IPS DF 4.7 (cell line): ENCODE measurements around the gene WDR1.

Experiments
- DNase-seq: peaks from one replicate; pipeline ENCODE4 v3.0.0-alpha.2; 2013; ENCODE audit warnings: low spot score; ENCODE audit errors: extremely low read depth

The WDR1 gene

DNA sequence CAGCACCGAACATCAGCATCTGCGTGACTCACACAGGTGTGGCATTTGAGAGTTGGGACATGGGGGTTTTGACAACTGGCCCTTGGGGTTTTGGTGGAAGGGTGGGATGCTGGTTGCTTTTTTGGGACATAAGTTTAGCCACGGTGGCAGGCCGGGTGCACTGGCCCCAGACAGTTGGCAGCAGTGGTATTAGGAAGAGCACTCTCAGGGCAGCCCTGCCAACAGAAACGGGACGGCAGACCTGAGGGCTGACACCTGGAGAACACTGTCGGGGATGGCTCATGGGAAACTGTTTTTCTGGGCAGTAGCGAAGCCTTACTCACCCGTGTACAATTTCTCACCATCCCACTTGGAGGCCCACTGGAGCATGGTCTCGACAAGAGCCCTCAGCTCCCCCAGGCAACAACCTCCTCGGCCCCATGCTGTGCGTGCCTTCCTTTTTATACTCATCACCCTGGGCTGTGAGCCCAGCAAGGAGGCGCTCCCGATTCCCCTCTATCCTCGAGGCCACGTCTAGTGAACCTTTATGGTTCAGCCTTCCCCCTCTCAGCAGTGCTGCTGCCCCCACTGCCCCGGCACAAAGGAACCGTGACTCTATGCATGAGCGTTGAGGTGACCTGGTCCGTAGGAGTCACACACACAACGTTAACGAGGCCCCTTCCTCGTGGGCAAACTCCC, 30.6 kb downstream of the WDR1 start:
- no peak for DNase-seq

GRCh38 chr4:10085386-10085785, 31.2 kb downstream of the WDR1 start:
- DNase-seq = no peak

GRCh38 chr4:10084651-10085358, 31.8 kb downstream of the WDR1 start:
- no peak for DNase-seq

DNA sequence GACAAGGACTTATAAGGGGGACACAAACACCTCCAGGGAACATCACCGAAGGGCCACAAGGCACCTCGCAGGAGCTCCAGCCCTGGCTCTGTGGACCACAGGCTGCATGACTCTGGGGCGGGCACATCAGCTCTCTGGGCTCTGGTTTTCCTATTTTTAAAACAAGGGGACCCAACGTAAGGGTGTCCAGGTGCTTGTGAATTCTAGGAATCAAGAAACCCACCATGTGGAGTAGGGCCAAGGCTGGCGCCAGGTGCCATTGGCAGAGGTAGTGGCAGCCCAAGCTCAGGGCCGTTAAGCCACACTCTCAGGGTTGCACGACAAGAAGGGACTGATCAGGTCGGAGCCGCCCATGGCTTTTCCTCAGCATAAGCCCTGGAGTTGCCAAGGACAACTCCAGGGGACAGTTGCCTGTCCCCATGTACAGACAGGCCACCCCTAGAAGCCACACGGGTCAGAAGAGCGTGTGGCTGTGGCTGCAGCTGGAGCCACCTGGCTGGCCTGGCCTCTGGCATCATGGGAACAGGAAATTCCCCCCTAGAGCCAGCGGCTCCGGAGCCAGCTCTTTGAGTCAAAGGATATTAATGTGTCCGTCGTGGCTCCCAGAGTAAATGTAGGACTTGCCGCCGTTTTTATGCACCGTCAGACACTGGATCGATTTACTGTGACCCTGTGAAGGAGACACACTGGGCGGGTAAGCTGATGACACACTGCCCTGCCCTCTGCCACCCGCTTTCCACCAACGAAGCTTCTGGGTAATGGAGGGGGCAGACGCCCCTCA, 32.5 kb downstream of the WDR1 start:
- no peak for DNase-seq

GRCh38 chr4:10083331-10083771, 33.2 kb downstream of the WDR1 start:
- no peak for DNase-seq

DNA sequence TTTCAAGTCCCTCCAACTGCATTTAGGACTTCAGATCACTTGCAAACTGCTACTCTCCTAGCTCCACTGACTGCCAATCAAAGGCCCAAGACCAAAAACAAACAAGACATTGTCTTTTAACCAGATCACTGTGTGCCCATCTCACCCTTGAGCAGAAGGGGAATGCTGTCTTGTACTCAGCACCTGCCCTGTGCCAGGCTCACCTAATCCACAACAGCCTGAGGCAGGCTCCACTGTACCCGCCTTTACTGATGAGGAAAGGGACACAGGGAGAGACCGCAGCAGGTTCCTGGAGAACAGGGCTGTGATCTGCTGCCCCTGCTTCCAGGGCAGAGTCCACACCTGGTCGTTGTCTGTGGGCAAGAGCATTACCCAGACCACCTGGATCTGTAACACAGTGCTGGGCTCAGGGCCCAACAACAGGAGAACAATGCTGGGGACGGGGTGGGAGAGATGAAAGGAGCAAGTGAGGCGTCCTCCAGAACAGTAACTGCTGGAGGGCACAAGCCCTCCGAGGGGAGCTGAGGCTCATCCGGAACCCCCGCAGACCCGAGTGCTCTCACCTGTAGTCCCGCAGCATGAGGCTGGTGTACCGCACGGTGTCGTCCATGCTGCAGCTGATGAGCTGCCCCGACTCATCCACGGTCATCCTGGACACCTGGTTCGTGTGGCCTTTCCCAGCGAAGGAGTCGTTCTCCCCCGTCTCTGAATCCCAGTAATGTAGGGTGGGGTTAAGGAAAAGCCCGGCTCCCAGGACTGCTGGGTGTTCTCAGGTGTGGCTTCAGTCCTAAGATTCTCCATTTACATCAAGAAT, 33.9 kb downstream of the WDR1 start:
- DNase-seq = no peak

DNA sequence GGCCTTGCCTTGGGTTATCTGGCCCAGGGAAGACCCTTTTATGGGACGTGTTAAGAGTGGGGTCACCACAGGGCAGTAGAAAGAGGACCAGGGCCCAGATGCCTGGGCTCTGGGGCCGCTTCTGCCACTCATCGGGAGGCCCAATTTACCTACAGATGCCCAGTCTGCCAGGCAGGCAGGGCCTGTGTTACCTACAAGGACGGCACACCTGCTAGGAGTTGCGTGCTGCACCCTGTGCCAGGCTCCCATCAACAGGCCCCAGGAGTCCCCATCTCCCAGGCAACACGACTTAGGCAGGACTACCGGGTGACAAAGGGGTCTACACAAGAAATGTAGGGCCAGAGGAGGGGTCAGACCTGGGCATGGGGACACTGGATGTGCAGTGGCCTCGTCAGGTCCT, 34.6 kb downstream of the WDR1 start:
- no peak for DNase-seq

- no peak for DNase-seq
Observed at GRCh38 chr4:10081218-10081606, 35.4 kb downstream of the WDR1 start.

GRCh38 chr4:10080589-10081217, 35.9 kb downstream of the WDR1 start:
- DNase-seq = no peak

DNA sequence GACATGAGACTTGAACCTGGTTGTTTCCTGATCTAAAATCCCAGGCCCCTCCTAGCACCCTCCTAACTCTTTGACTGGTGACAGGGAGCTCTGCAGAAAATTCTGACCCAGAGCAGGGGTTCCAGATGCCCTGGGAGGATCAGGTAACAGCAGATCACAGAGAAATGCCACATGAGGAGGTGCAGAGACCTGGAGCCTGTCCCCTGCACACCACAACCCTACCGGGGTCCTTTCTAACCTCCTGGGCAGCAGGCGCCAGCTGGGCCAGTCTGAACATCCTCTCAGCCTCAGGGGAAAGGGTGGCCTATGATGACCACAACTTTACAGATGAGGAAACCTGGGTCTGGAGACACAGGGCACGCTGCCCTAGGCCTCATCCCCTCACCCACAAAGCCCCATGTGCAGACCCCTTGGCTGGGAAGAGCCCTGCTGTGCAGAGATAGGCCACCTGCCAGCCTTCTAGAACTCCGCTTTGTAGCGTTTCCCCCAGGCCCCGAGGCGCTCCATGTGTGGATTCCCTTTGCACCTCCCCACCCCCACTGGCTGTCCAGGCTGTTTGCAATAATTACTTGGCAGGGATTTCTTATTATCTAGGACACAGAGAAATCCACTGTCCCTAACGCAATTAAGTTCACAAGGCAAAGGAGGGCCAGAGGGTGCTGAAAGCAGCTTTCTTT, 36.5 kb downstream of the WDR1 start:
- DNase-seq = no peak

GRCh38 chr4:10079256-10079655, 37.3 kb downstream of the WDR1 start:
- DNase-seq = no peak

DNA sequence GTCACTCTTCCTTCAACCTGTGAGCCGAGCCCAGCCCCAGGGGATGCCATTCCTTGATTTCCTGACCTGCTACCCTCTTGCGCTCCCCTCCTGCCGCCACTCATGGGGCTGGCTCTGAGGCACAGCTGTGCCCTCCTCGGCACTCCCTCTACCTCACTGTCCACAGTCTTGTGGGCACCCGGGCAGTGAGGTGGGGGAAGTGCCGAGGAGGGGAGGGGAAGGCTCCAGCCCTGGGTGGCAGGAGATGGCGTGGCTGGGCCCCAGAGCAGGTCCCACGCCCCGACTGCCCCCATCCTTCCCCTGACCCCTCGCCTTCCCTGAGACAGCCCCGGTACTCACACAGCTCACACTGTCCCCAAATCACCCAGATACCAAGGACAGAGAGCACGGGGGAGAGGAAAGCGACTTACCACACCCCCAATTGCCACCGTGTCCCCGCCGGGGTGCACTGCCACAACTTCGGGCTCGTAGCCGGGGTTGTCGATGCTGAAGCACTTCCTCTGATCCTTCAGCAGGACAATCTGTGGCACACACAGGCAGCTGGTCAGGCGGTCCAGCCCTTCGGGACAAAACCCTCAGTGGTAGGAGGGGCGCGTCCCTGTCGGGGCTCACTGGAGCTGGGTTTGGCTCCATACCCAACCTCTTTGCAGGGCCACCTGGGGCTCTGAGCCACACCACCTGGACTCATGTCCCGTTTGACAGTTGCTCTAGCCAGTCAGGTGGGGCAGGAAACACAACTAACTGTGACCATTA, 37.9 kb downstream of the WDR1 start:
- no peak for DNase-seq

- DNase-seq = no peak
Observed at GRCh38 chr4:10077483-10078335, 38.9 kb downstream of the WDR1 start.

DNA sequence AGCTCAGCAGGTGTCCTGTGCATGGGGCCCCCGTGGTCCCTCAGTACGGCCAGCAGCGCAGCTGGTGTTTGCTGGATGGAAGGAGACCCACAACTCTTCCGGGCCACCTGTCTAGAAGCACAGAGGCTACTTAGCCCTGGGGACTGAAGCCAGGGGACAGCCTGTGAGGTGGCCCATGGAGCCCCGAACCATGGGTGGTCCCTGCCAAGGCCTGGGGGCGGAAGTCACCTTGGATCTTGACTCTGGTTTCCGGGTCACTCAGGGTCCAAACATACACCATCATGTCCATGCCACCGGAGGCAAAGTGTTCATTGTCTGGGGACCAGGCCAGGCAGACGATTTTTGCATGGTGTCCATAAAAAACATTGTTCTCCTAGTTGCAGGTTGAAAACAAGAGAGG, 39.5 kb downstream of the WDR1 start:
- no peak for DNase-seq

GRCh38 chr4:10075953-10076391, 40.6 kb downstream of the WDR1 start:
- no peak for DNase-seq

DNA sequence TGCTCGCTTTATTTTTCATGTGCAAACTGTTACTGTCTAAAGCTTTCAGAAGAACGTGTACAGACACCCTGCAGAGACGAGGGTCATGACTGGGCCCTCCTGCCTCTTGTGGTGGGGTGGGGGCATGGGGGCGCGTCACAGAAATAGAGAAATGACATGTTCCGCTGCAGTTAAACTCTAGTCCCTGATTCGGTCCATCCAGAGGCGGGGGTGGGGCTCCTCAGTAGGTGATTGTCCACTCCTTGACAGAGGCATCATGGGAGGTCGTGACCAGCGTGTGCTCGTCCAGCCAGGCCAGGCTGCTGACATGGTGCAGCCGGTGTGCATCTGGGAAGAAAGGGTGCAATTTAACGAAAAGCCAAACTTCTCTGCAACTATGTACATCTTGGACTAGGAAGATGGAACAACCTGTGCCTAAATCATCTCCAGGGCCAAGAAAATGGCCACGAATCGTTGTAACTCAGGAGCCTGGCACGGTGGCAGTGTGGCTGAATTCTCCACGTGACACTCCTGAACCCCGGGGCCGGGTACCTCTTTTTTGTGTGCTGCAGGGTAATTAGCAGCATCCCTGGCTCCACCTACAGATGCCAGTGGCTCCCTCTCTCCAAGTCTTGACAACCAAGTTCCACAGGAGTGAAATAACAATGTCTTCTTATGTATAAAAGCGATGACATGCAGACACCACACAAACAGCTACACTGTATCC, 41.3 kb downstream of the WDR1 start:
- no peak for DNase-seq

- DNase-seq = peak; percentile 16
Observed at GRCh38 chr4:10074767-10075105, 41.9 kb downstream of the WDR1 start.

DNA sequence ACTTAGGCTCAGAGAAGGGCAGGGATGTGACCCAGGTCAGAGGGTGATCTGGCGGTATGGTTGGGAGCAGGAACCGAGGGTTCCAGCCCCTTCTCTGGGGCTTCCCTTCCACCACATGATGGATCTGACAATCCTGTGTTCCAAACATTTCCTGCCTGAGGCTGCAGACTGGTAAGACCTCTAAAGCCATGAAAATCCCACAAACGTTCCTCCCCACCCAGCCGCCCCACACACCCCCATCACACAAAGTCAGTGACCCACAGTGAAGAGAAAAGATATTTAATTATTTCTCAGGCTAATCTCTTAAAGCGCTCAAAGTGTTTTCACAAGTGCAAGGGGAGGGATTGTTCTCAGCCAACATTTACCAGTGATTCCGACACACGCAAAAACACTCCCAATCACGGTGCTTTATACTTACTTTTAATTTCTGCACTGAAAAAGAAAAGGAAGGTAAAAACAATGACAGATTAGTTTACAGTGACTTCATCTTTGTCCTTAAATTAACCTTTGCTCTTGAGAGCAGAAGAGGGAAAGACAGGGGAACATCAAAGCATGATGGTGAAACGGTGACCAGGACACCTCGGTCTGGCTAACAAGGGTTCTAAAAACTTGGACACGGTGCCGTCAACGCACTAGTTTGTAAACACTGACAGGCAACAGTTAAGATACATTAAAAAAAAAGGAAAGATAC, 42.4 kb downstream of the WDR1 start:
- no peak for DNase-seq
